CD4-positive, alpha-beta T cell treated with Interleukin-6 at 100 ng/mL for 8 hours (primary cell): Measurements from ENCODE around the gene SIGLEC7.

ENCODE experiments used
- DNase-seq: peaks from one replicate; pipeline ENCODE4 v3.0.0-alpha.2; 2020; ENCODE audit warnings: mixed read lengths, low spot score

The SIGLEC7 gene

DNA sequence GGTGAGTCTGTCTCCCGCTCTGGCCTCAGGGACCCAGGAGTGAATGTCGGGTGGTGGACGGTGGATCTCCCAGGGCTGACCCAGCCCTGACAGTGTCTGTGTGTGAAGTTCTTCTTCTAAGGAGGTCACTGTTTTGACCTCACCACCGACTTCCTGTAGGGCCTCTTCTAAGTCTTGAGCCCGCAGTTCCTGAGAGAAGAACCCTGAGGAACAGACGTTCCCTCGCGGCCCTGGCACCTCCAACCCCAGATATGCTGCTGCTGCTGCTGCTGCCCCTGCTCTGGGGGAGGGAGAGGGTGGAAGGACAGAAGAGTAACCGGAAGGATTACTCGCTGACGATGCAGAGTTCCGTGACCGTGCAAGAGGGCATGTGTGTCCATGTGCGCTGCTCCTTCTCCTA, at the start of gene SIGLEC7:
Gene SIGLEC7, plus strand, starts transcription at position 183 of the 400 bp plus-strand sequence. Its CDS starts 69 bp downstream, at position 252.
- DNase-seq = no peak

DNA sequence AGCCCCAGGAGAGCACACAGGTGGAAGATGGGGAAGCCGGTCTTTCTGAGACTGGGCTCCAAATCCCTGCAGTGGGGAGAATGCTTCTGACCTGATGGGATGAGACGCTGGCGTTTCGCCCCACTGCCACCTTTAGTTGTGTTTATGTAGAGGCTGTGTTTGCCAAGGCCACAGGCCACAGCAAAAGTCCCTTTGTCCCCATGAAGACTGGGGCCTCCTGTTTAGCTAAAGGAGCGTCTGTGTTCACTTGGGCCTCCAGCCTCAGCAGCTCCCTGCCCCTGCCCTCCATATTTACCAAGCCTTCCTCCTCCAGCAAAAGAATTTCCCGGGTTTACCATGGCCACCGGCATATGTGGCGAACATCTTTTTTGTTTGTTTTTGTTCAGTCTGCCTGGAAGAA, 49.0 kb upstream of the SIGLEC7 start:
- DNase-seq = no peak

DNA sequence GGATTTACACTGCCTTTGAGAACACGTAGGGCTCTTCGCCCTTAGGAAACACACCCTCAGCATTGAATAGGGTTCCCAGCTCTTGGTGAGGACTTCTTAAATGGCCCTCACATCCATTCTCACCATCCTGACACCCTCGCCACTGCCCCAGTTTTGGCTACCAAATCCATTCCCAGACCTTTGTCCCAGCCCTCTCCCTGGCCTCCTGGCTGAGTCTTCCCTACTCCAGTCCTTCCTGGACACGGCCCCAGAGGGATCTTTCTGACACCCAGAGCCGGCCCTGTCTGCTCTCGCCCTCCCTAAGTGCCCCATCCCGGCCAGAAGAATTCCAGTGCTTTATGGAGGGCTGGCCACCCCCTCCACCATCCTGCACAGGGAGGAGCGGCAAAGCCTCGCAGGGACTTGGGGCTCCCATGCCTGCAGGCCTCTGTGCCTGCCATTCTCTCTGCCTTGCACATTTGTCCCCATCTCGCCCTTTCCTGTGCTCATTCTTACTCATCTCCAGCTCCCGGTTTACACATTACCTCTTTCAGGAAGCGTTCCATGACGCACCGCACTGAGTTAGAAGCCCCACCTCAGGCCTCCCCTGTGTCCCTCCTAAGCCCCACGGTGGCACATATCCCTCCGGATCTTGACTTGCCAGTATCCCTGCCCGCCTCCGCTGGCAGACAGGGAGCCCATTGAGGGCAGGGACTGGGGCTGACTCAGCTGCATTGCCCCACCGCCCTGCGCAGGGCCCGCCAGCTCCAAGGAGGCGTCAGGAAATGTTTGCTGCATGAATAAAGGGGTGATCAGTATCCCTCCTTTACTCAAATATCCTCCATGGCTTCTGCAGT, 48.4 kb upstream of the SIGLEC7 start:
- no peak for DNase-seq

DNA sequence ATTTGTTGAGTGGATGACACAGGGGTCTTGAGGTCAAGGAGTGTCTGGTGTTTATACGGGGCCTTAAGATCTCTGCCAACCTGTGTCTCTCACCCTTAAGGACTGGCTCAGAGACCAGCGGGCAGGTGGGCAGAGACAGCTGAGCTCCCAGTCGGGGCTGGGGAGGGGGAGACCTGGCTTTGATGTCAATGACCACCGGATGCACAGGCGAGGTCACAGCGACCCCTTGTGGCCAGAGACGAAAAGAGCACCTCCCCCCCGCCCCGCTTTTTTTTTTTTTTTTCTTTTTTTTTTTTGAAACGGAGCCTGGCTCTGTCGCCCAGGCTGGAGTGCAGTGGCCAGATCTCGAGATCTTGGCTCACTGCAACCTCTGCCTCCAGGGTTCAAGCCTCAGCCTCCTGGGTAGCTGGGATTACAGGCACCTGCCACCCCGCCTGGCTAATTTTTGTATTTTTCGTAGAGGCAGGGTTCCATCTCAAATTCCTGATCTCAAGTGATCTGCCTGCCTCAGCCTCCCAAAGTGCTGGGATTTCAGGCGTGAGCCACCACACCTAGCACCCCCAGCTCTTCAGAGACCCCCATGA, 47.3 kb upstream of the SIGLEC7 start:
- DNase-seq = no peak

DNA sequence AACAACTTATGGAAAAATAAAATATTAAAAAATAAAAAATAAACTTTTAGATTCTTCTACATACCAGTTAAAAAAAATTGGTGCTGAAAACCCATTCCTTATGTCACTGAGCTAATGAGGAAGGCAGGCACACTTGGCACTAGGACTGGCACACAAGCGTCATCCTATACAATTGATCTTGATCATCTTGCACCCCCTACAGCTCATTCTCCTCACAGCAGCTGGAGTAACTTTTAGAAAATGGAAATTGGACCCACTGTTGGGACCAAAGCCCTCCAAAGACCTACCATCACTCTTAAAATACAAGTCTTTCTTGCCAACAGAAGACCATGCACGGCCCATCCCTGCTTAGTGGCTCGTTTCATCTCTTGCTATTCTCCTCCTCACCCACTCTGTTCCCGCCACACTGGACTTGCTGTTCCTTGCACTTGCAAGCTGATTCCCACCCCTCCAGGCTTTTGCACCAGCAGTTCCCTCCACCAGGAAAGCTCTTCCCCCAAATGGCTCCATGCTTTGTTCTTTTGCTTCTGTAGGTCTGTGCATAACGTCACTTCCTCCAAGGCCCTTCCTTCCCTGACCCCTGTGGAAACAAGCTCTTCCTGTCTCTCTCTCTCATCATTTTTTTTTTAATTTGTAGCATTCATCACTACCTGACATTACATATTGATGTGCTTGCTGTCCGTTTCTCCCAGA, 45.5 kb upstream of the SIGLEC7 start:
- DNase-seq = no peak

DNA sequence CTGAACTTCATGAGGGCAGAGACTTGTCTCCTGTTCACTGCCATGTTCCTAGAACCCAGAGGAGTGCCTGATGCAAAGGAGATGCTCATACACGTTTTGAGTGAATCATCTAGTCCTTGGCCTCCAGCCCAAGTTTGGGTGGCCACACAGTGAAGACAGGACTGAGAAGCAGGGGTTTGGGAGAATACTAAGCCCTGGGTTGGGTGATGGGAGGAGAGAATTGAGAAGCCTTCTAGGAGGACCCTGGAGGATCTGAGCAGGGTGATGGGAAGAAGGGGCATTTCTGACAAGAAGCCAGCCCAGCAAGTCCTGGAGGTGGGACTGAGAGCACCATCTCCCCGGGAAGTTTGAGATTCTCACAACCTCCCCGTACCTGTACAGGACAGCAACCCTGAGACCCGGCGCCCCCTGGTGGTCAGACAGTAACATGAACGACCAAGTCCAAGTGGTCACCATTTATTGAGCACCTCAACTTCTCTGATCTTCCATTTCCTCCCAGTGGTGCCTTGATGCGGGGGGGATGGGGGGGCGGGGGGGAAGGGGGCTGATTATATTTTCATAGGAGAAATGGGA, 44.8 kb upstream of the SIGLEC7 start:
- DNase-seq = peak; percentile 59

DNA sequence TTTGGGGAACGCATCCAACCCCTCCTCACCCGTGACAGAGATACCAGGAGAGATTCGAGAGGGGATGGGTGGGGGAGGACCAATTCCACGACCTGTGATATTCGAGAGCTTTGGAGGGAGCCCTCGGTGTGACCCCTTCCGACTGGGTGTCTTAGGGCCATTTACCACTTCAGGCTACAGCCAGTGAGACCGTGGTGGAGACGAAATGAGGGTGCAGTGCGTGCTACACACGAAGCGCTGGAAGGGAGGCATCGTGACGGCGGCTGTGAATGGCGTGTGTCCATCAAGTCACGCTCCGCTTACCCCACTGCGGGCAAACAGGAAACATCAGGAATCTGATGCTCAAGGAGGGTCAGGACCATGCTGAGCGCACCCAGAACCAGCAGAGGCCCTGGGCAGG, 44.3 kb upstream of the SIGLEC7 start:
- DNase-seq = no peak

DNA sequence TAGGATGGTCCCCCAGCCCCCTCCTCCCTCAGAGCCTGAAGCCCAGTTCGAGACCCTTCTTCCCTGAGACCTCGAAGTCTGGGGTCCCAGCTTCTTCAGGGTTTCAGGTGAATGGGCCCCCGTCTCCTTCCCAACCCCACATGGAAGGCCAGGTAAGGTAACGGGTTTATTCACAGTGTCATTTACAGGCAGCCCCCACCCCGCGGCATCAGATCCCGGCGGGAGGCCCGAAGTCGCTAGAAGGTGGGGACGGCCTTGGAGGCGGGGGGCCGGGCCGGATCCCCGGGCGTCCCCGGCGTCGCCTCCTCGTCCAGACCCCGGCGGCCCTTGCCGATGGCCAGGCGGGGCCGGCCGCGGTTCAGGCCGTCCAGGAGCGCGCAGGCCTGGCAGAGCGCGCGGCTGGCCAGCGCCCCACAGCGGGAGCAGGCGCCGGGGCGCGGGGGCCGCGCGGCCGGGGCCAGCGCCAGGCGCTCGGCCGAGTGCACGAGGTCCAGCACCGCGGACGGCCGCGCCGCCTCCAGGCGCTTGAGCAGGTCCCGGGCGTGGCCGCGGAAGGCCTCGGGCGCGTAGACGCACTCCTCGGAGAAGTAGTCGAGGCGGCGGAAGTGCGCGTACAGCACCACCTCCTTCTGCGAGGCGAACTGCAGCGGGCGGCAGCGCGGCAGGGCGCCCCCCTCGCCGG, 43.6 kb upstream of the SIGLEC7 start:
- DNase-seq = no peak

DNA sequence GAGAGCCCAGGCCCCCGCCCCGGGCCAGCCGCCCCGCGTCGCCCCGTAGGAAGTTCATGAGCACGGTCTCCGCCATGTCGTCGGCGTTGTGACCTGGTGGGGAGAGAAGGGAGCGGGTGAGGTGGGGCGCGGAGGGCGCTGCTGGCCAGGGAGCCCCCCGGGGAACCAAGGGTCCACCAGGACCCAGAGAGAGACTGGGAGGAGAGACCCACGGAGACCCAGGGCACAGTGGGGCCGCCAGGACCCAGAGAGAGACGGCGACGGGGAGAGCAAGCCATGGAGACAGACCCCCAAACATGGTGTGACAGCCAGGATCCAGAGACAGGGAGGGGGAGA, 43.1 kb upstream of the SIGLEC7 start:
- no peak for DNase-seq

DNA sequence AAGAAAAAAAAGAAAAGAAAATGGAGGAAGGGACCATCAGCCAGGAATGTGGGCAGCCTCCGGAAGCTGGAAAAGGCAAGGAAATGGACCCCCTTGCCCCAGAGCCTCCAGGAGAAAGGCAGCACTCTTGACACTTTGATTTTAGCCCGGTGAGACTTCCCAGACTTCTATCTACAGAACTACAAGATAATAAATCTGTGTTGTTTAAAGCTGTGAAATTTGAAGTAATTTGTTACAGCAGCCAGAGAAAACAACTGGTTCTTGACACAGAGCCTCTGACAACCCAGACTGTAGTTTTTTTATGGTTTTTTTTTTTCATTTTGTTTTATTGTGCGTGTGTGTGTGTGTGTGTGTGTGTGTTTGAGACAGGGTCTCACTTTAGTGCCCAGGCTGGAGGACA, 41.5 kb upstream of the SIGLEC7 start:
- DNase-seq = no peak

DNA sequence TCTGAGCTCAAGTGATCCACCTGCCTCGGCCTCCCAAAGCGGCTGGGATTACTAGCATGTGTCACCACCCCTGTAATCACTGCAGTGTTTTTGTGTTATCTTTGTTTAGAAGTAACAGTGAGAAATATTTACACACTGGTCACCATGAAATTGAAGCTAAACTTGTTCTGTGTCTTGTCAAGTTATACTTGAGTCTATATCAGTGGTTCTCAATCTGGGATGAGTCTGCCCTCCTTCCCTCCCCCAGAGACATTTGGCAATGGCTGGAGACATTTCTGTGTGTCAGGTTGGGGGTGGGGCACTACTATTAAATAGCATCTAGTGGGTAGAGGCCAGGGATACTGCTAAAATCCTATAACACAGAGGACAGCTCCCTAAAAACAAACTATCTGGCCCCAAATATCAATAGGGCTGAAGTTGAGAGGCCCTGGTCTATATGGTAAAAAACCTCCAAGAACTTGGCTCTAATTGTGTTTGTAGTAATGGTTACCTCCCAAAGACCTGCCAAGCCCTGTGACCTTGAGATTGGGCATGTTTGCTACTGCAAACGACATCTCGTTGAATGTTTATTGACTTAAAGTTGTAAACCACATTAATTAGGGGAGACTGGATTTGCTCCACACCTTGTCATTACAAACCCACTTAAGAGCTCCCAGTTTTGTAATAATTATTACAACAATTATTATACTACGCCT, 40.8 kb upstream of the SIGLEC7 start:
- no peak for DNase-seq

DNA sequence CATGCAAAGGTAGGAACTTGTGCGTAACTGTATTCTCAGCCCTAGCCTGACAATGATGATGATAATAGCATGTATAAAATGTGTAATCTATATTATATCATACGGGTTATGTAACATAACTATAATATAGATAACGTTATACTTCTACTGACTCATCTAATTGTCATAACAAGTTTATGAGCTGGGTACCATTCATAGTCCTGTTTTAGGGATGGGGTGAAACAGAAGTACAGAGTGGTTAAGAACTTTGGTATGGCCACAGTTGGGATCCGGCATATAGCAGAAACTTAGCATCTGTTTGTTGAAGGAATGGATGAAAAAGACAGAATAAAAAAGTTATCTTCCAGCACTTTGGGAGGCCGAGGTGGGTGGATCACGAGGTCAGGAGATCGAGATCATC, 39.1 kb upstream of the SIGLEC7 start:
- DNase-seq = no peak

DNA sequence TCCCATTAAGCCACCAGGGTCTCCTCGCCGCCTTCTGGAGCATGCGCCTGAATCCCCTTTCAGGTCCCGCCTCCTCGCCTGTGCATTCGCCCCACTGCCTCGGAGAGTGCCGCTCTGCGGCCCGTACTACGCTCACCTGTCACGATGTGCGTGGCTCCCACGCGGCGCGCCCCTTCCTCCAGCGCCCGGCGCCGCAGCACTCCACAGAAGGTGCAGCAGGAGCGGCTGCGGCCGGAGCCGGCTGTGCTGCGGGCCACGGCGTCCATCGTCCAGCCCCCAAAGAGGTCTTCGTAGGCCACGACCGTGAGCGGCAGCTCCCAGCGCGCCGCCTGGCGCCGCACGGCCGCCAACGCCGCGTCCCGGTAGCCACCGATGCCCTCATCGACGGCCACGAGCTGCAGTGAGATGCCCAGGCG, 38.2 kb upstream of the SIGLEC7 start:
- DNase-seq = no peak

DNA sequence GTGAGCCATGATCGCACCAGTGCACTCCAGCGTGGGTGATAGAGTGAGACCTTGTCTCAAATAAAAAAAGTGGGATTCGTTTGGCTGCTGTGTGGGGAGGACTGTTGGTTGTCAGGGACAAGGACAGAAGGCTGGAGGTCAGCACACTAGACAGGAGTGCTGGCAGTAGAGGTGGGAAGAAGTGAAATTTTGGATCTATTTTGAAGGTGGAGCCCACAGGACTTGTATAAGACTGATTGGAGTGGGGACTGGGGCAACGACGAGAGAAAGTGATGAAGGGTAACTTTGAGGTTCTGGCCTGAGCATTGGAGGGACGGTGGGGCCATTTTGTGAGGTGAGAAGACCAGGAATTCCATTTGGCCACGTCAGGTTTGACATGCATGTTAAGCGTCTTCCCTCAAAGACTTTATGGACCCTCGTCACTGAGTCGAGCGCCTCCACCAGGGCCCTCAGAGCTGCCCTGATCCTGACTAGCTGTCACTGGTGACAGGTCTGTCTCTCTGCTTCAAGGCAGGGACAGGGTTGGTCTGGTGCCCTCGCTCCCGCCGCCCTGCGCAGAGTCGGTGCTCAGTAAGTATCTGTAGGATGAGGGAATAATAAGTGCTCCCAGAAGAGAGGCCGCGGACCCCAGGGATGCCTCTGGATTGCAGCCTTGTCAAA, 34.6 kb upstream of the SIGLEC7 start:
- no peak for DNase-seq

DNA sequence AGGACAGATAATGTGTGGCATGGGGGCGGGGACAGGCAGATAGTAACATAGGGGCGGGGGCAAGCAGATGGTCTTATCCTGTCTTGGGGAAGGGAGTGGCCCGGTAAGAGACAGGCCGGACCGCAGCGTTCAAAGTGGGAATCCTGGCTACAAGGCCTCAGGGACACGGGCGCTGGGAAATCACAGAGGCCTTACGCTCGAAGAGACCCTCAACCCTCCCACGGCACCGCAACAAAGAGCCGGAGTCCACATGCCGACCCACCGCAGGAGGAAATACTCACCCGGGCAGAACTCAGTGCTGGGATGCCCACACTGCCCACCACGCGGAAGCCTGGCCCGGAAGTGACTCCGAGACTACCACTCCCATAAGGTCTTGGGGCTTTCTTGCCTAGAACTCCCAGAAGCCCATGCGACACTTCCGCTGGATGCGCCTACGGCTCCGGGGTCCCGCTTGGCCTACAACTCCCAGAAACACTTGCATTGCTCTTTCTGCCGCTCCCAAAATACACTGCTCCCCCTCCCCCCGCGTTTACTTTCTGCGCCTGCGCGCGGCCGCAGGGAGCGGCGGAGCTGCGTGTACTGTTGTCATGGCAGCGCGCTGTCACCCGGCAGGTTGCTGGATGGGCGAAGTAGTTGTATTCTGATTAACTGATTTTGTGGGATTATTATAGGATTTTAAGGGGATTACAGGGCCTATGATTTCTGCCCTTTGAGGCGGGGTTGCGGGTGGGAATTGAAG, 33.9 kb upstream of the SIGLEC7 start, which contains the start of gene CTU1:
Gene CTU1, minus strand, starts transcription at position 344 of the 739 bp plus-strand sequence. CDS start 3,840 bp downstream, outside the sequence.
- peak; percentile 99 for DNase-seq

DNA sequence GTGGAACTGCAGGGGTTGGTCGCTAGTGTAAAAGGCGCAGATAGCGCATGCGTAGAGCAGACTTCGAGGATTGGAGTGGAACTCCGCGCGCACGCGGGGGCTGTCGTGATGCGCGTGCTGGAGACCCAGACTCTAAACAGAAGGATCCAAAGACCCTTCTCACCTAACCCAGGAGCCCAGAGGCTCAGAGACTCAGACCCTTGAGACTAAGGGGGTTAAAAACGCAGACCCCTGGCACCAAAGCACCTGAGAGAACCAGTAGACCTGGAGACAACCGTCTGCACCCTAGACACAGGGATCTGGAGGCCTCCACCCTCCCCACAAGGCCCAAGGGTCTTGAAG, 33.3 kb upstream of the SIGLEC7 start:
- DNase-seq = no peak

DNA sequence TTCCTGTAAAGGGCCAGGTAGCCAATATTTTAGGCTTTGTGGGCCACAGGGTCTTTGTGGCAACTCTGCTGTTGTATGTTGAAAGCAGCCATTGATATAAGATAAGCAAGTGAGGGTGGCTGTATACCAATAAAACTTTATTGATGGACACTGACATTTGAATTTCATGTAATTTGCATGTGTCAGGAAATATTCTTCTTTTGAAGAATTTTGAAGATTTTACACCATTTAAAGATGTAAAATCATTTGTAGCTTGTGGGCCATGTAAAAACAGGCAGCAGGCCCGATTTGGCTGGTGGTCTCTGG, 31.5 kb upstream of the SIGLEC7 start:
- no peak for DNase-seq

DNA sequence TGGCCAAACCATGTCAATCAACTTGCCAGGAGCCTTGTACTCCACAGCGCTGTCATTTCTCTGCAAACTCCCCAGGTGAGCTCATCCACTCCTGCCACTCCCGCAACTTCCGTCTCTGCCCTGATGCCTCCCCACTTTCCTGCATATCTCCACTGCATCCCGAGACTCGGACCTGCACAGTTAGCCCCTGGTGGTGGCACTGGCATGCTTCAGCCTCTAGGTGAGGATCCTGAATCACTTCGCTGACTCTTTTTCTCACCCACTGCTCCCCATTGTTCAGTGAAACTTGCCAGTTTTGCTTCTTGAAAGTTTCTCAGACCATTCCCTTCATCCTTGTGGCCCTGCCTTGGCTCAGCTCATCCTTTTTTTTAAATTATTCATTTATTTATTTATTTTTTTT, 30.5 kb upstream of the SIGLEC7 start:
- DNase-seq = no peak

DNA sequence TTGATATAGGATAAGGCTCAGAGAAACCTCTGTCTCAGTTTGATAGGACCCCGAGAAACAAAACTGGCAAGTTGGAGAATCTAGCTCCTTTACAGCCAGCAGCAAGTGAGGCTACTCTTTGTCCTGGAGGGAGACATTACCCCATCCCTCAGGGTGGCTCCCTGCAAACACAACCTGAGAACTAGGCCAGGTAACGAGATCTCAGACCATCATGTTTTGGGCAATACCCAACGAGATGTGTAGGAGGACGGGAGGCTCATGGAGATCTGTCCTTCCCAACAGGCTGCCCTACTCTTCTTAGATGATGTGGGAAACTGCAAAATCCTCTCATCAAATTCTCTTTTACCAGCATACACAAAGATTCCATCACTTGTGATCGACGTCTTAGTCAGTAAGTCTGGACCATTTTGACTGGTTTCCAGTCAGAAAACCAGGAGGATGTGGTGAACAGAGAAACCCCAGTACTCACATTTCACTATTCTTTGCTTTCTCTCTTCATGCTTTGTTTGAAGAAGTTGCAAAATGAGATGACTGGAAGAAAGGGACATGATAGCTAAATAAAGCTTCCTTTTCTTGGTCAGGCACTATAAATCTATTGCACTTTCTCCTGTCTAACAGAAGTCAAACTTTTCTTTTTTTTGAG, 27.9 kb upstream of the SIGLEC7 start:
- DNase-seq = peak; percentile 42

DNA sequence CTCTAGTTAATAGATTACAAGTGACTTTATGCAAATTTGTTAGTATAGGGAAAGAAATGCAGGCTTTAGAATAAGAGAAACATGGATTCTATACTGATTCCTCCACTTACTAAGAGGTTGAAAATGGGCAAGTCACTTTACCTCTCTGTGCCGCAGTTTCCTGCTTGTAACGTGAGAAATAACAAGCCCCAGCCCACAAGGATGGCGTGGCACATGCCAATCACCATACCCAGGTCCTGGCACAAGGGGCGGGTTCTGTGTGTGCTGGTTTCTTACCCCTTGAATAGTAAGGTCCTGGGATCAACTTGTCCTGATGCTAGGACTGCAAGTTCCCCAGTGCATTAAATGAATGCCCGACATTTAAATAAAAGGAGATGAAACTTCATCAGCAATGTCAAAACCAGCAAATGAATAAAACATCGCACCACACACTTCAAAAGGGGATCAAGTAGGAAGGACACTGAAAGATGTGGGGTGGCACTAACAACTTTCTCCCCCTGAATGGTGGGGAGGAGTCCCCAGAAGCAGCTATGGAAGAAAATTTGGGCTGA, 25.3 kb upstream of the SIGLEC7 start:
- DNase-seq = peak; percentile 43
